HL-60 (cell line): ENCODE measurements around the gene RPS19BP1.
"Not testable (repeated sequence)": the region's sequence is repeated elsewhere in the genome, so short reads cannot be mapped to it uniquely, and the experiment has no call there.

Source experiments
- DNase-seq, 2 experiments: peaks; one replicate each; pipeline ENCODE4 v3.0.0-alpha.2; 2010 to 2020; ENCODE audit warnings: low read depth in 1 of 2, low spot score in 1 of 2
- H3K27ac ChIP-seq: fragments of 250-450 bp; sonication (Bioruptor Pico); replicated peaks from 2 replicates; pipeline ENCODE4 v1.5.1; 2020; ENCODE audit warnings: mild to moderate bottlenecking, moderate library complexity
- H3K27me3 ChIP-seq: fragments of 250-450 bp; sonication (Bioruptor Pico); 2 replicates; pipeline ENCODE4 v1.5.1; 2021; ENCODE audit warnings: mild to moderate bottlenecking, moderate library complexity; ENCODE audit not compliant: insufficient read depth, poor library complexity, severe bottlenecking
- H3K4me3 ChIP-seq: replicated peaks from 2 replicates; pipeline ENCODE4 v1.5.1; 2011; ENCODE audit warnings: mild to moderate bottlenecking, control low read depth, low read length; ENCODE audit not compliant: insufficient read depth
- GABPA ChIP-seq: IDR thresholded peaks from 2 replicates; pipeline ENCODE4 v1.6.1; 2012; ENCODE audit warnings: low read depth
- POLR2AphosphoS5 ChIP-seq: IDR thresholded peaks from 2 replicates; pipeline ENCODE4 v1.6.1; 2012; ENCODE audit warnings: low read depth
- SPI1 ChIP-seq: IDR thresholded peaks from 2 replicates; pipeline ENCODE4 v1.6.1; 2012; ENCODE audit warnings: low read depth, mild to moderate bottlenecking, borderline replicate concordance
- TF ChIP-seq, protein P1 (sequence below): IDR thresholded peaks from 2 replicates; pipeline ENCODE4 v1.6.1; 2012; ENCODE audit warnings: low read depth; ENCODE audit not compliant: insufficient replicate concordance
- TF ChIP-seq, protein P2 (sequence below): IDR thresholded peaks from one replicate; pipeline ENCODE4 v1.5.1; 2011; ENCODE audit warnings: low read length, control low read depth, inconsistent platforms; ENCODE audit not compliant: insufficient read depth

Gene RPS19BP1

DNA sequence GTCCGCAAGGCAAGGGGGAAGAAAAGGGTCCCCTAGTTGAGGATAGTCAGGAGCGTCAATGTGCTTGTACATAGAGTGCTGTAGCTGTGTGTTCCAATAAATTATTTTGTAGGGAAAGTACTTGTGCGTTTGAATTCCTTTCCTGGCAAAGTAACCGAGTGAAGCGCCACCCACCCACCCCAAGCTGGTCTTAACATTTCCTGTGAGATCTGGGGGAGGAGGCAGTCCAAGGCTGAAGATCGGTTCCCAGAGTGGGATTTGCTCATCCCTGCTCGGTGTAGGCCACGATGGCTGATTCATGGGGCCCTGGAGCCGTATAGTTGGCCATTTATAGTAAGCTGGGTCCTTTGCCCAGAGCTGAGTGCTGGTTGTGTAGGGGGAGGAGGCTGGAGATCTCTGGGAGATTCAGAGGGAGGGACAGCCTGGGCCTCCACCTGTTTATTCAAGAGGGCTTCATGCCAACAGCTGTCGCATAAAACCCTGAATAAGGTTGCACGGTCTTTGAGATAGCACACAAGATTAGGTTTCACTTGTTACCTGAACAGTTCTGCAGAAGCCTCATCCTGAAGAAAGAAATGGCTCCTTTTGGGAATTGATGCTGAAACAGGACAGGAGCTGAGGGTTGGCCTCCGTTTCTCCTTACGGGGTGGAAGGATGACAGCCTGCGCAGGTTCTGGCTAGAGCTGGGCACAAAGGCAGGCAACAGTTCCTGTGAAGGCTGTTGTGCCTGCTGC lies 9.8 kb downstream of the RPS19BP1 start:
- peak overlapping the region; percentile 75 for H3K4me3 ChIP-seq
- peak overlapping the region; percentile 98 for H3K27ac ChIP-seq
- no peaks in the 10 kb centered on the region for H3K27me3 ChIP-seq
- peak in 1 of 2 experiments; percentile 55 for DNase-seq
- TF ChIP-seq, protein P1, sequence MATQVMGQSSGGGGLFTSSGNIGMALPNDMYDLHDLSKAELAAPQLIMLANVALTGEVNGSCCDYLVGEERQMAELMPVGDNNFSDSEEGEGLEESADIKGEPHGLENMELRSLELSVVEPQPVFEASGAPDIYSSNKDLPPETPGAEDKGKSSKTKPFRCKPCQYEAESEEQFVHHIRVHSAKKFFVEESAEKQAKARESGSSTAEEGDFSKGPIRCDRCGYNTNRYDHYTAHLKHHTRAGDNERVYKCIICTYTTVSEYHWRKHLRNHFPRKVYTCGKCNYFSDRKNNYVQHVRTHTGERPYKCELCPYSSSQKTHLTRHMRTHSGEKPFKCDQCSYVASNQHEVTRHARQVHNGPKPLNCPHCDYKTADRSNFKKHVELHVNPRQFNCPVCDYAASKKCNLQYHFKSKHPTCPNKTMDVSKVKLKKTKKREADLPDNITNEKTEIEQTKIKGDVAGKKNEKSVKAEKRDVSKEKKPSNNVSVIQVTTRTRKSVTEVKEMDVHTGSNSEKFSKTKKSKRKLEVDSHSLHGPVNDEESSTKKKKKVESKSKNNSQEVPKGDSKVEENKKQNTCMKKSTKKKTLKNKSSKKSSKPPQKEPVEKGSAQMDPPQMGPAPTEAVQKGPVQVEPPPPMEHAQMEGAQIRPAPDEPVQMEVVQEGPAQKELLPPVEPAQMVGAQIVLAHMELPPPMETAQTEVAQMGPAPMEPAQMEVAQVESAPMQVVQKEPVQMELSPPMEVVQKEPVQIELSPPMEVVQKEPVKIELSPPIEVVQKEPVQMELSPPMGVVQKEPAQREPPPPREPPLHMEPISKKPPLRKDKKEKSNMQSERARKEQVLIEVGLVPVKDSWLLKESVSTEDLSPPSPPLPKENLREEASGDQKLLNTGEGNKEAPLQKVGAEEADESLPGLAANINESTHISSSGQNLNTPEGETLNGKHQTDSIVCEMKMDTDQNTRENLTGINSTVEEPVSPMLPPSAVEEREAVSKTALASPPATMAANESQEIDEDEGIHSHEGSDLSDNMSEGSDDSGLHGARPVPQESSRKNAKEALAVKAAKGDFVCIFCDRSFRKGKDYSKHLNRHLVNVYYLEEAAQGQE, result no peak
- TF ChIP-seq, protein P2, sequence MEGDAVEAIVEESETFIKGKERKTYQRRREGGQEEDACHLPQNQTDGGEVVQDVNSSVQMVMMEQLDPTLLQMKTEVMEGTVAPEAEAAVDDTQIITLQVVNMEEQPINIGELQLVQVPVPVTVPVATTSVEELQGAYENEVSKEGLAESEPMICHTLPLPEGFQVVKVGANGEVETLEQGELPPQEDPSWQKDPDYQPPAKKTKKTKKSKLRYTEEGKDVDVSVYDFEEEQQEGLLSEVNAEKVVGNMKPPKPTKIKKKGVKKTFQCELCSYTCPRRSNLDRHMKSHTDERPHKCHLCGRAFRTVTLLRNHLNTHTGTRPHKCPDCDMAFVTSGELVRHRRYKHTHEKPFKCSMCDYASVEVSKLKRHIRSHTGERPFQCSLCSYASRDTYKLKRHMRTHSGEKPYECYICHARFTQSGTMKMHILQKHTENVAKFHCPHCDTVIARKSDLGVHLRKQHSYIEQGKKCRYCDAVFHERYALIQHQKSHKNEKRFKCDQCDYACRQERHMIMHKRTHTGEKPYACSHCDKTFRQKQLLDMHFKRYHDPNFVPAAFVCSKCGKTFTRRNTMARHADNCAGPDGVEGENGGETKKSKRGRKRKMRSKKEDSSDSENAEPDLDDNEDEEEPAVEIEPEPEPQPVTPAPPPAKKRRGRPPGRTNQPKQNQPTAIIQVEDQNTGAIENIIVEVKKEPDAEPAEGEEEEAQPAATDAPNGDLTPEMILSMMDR, result no peak
- TF ChIP-seq POLR2AphosphoS5, result peak; percentile 96

DNA sequence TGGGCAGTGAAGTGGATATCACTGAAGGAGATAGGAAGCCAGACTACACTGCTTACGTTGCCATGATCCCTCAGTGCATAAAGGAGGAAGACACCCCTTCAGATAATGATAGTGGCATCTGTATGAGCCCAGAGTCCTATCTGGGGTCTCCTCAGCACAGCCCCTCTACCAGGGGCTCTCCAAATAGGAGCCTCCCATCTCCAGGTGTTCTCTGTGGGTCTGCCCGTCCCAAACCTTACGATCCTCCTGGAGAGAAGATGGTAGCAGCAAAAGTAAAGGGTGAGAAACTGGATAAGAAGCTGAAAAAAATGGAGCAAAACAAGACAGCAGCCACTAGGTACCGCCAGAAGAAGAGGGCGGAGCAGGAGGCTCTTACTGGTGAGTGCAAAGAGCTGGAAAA lies 10.5 kb downstream of the RPS19BP1 start:
- DNase-seq, H3K27me3 ChIP-seq: not testable (repeated sequence)

DNA sequence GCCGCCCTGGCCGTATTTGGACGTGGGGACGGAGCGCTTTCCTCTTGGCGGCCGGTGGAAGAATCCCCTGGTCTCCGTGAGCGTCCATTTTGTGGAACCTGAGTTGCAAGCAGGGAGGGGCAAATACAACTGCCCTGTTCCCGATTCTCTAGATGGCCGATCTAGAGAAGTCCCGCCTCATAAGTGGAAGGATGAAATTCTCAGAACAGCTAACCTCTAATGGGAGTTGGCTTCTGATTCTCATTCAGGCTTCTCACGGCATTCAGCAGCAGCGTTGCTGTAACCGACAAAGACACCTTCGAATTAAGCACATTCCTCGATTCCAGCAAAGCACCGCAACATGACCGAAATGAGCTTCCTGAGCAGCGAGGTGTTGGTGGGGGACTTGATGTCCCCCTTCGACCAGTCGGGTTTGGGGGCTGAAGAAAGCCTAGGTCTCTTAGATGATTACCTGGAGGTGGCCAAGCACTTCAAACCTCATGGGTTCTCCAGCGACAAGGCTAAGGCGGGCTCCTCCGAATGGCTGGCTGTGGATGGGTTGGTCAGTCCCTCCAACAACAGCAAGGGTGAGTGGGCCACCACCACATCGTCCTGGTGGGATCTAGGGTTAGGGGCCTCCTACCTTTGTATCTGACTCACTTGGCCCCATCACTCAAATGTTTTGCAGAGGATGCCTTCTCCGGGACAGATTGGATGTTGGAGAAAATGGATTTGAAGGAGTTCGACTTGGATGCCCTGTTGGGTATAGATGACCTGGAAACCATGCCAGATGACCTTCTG lies 11.3 kb downstream of the RPS19BP1 start:
- H3K27me3 ChIP-seq, result not testable (repeated sequence)
- DNase-seq, result peak in 1 of 2 experiments; percentile 72
- Histone ChIP-seq H3K27ac (peak overlapping the region; percentile 98), H3K4me3 (peak overlapping the region; percentile 75)
- TF ChIP-seq POLR2AphosphoS5, result peak; percentile 37; the same call in 1 of the 2 replicates

More for the DNA sequence above, 10.5 kb downstream of the RPS19BP1 start:
- Histone ChIP-seq H3K27ac (peak overlapping the region; percentile 98), H3K4me3 (peak overlapping the region; percentile 75)

DNA sequence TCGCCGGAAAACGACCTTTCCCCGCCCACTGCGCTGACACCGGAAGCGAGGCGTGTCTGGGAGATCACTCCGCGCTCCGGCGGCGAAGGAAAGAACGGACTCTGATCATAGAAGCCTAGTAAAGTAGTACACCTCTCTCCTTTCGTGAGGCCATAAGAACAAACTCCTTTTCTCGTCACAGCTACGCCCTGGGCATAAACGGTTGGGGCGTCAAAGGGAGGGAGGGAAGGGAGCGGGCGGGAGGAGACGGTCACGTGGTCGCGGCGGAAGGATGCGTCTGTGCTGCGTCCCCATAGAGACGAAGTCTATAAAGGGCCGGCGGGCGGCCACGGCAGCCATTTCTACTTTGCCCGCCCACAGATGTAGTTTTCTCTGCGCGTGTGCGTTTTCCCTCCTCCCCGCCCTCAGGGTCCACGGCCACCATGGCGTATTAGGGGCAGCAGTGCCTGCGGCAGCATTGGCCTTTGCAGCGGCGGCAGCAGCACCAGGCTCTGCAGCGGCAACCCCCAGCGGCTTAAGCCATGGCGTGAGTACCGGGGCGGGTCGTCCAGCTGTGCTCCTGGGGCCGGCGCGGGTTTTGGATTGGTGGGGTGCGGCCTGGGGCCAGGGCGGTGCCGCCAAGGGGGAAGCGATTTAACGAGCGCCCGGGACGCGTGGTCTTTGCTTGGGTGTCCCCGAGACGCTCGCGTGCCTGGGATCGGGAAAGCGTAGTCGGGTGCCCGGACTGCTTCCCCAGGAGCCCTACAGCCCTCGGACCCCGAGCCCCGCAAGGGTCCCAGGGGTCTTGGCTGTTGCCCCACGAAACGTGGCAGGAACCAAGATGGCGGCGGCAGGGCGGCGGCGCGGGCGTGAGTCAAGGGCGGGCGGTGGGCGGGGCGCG lies 12.1 kb downstream of the RPS19BP1 start, which contains the start of gene ATF4:
ATF4 (plus strand) TSS at position 337 of the 880 bp plus-strand sequence. CDS start 884 bp downstream, outside the sequence.
- Histone ChIP-seq H3K4me3 (peak within 1 kb of the TSS; percentile 75), H3K27ac (peak within 1 kb of the TSS; percentile 98), H3K27me3 (no peaks in the 10 kb centered on the region)
- peak in 1 of 2 experiments; percentile 90 for DNase-seq
- TF ChIP-seq SPI1, result no peak
- peak; percentile 98 for TF ChIP-seq POLR2AphosphoS5
- peak; percentile 83 for TF ChIP-seq GABPA
- TF ChIP-seq, protein P1, result peak; percentile 83
- TF ChIP-seq, protein P2, result no peak
